Skeletal muscle tissue (tissue), 4 donors: ENCODE results near the gene PCIF1. TPM values are rescaled to one million over a fixed set of nuclear protein-coding genes. Genes with fewer than 3 reads are reported as not detected.
"Not testable (repeated sequence)": the region's sequence is repeated elsewhere in the genome, so short reads cannot be mapped to it uniquely, and the experiment has no call there.

Experiments used
- H3K27ac ChIP-seq: one replicate; pipeline ENCODE4 v1.7.0; 2013; ENCODE audit warnings: mild to moderate bottlenecking, low read depth, low read length, inconsistent platforms
- H3K27me3 ChIP-seq, 3 donors: one replicate each; pipeline ENCODE4 v1.7.0; 2013; ENCODE audit warnings: low read length in 3 of 3; ENCODE audit not compliant: control insufficient read depth in 3 of 3, insufficient read depth in 3 of 3
- H3K36me3 ChIP-seq, 3 donors: one replicate each; pipeline ENCODE4 v1.7.0; 2013; ENCODE audit warnings: low read length in 3 of 3; ENCODE audit not compliant: control insufficient read depth in 3 of 3, insufficient read depth in 3 of 3
- H3K4me1 ChIP-seq, 3 donors: one replicate each; pipeline ENCODE4 v1.7.0; 2013; ENCODE audit warnings: low read length in 3 of 3, mild to moderate bottlenecking in 3 of 3; ENCODE audit not compliant: control insufficient read depth in 3 of 3, insufficient read depth in 3 of 3
- H3K4me3 ChIP-seq, 3 donors: one replicate each; pipeline ENCODE4 v1.7.0; 2013; ENCODE audit warnings: low read length in 3 of 3
- H3K9ac ChIP-seq, 3 donors: one replicate each; pipeline ENCODE4 v1.7.0; 2013; ENCODE audit warnings: low read length in 3 of 3, mild to moderate bottlenecking in 3 of 3, moderate library complexity in 2 of 3, low read depth in 1 of 3
- H3K9me3 ChIP-seq, 3 donors: one replicate each; pipeline ENCODE4 v1.7.0; 2013; ENCODE audit warnings: low read length in 3 of 3; ENCODE audit not compliant: control insufficient read depth in 3 of 3
- total RNA-seq: library from RNA; depleted of rRNA; stranded (reverse); fragments of >200 nt; gene quantifications from one replicate; pipeline ENCODE4 v1.2.3, GENCODE V29; 2014
- donor health status: Osteomylitis.

The PCIF1 gene
- total RNA-seq, 1 donor from 2014 or later = 7.3 TPM

GRCh38 chr20:45924391-45925261 lies 9.9 kb upstream of the PCIF1 start:
- H3K27me3 ChIP-seq = no peaks in the 10 kb centered on the region
- peak overlapping the region in 2 of 3 donors; percentile 45 to 59 for H3K9ac ChIP-seq
- H3K4me3 ChIP-seq = peak overlapping the region in 1 of 3 donors; percentile 29
- H3K36me3 ChIP-seq = no peaks in the 10 kb centered on the region
- H3K27ac ChIP-seq = peak overlapping the region; percentile 64
- H3K9me3 ChIP-seq = no peaks in the 10 kb centered on the region
- peaks cover 27 to 34% (median 30%) of the 10 kb centered on the region in 3 donors for H3K4me1 ChIP-seq

DNA sequence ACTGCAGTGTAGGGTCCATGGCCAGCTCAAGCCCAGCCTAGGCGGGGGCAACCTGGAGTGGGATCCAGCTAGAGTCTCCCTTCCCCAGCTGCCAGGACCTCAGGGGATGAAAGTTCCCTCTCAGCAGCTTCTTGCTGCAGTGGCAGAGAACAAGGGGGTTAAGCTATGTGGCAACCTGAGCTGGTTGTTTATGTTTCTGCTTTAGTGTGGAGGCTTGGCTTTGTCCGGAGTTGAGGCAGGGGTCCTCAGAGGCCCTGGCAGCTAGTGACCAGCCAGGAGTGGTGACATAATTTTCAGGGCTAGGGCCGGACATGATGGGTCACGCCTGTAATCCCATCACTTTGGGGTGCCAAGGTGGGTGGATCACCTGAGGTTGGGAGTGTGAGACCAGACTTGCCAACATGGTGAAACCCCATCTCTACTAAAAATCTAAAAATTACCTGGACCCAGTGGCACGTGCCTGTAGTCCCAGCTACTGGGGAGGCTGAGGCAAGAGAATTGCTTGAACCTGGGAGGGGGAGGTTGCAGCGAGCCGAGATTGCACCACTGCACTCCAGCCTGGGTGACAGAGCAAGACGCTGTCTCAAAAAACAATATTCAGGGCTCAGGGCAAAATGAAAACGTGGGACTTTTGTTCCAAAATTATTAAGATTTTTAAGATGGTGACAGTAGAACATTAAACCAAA lies 8.5 kb upstream of the PCIF1 start:
- H3K9me3 ChIP-seq = no peaks in the 10 kb centered on the region
- H3K9ac ChIP-seq = no peak overlapping the region
- H3K36me3 ChIP-seq = no peaks in the 10 kb centered on the region
- peak overlapping the region; percentile 5 for H3K27ac ChIP-seq
- H3K4me1 ChIP-seq = peaks cover 19 to 25% (median 21%) of the 10 kb centered on the region in 3 donors
- no peak overlapping the region for H3K4me3 ChIP-seq
- no peaks in the 10 kb centered on the region for H3K27me3 ChIP-seq

DNA sequence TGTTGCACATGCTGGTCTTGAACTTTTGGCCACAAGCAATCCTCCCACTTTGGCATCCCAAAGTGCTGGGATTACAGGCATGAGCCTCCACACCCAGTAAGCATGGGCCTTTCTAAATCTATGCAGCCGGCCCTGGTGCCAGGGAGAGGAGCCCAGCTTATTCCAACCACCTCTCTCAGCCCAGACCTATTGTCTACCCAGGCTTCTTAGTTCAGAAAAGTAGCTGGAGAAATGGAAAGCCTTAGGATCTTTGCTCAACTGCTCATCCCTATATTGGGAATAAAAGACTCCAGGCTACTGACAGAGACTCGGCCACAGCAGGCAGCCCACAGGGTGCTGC lies 7.8 kb upstream of the PCIF1 start:
- H3K9me3 ChIP-seq = no peaks in the 10 kb centered on the region
- no peak overlapping the region for H3K27ac ChIP-seq
- no peak overlapping the region for H3K9ac ChIP-seq
- no peak overlapping the region for H3K4me3 ChIP-seq
- H3K4me1 ChIP-seq = peaks cover 16 to 21% (median 21%) of the 10 kb centered on the region in 3 donors
- H3K27me3 ChIP-seq = no peaks in the 10 kb centered on the region
- H3K36me3 ChIP-seq = no peaks in the 10 kb centered on the region

DNA sequence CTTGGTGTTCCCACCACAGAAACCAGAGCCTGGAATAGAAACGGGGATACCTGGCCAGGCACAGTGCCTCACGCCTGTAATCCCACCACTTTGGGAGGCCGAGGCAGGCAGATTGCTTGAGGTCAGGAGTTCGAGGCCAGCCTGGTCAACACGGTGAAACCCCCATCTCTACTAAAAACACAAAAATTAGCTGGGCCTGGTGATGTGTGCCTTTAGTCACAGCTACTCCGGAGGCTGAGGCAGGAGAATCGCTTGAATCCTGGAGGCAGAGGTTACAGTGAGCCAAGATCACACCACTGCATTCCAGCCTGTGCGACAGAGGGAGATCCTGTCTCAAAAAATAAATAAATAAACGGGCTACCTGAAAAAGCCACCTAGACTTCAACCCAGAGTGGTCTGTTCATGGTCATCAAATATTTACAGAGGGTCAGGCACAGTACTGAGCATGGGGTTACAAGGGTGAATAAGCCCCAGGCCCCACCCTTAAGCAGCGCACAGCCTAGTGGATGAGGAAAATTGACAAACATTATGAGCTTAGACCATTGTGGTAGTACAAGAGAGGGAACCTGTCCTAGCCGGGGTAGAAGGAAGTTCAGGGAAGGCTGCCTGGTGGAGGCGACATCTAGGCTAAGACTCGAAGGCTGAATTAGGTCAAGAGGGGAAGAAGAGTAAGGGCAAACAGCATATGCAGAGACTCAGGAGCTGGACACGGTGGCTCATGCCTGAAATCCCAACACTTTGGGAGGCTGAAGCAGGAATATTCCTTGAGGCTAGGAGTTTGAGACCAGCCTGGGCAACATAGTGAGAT lies 7.2 kb upstream of the PCIF1 start:
- no peaks in the 10 kb centered on the region for H3K36me3 ChIP-seq
- H3K9ac ChIP-seq = no peak overlapping the region
- no peak overlapping the region for H3K27ac ChIP-seq
- H3K27me3 ChIP-seq = no peaks in the 10 kb centered on the region
- no peaks in the 10 kb centered on the region for H3K9me3 ChIP-seq
- no peak overlapping the region for H3K4me3 ChIP-seq
- H3K4me1 ChIP-seq = peaks cover 16 to 21% (median 21%) of the 10 kb centered on the region in 3 donors

GRCh38 chr20:45931680-45932079 lies 2.8 kb upstream of the PCIF1 start:
- not testable (repeated sequence) for H3K36me3 ChIP-seq

DNA sequence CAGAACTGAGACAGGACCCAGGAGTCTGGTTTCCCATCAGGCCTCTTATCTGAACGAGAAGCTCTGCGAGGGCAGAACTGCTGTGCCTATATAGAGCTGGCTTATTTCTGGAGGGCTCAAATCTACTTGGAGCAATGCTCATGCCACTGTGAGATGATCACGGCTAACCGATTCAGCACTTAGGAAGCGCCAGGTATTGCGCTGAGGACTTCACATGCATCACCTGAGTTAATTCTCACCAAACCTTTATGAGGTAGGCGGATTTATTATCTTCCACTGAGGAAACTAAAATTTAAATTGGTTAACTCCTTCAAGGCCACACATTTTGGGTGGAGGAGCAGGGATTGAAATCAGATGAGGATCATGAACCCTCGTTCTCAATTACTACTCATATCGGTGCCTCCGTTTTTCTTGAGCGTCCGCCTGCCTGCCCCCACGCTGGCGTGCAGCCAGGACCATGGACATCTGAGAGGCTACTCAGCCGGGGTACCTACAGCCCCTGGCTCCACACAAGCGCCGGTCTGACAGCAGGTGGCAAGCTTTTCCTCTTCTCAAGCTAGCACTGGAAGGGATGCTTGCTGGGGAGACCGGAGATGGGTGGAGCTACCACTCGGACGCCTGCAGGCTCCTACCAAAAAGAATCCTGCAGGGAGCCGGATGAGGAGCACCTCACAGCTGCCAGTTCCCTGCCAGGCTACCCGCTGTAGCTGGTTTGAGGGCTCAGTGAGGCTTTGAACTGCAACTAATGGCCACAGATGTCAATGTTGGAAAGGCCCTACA lies 1.0 kb upstream of the PCIF1 start:
- H3K4me1 ChIP-seq = peaks cover 21 to 37% (median 23%) of the 10 kb centered on the region in 3 donors
- H3K9me3 ChIP-seq = no peaks in the 10 kb centered on the region
- H3K36me3 ChIP-seq = peaks cover 9 to 13% (median 13%) of the 10 kb centered on the region in 3 donors
- peak overlapping the region; percentile 99 to 100 (median 99) for H3K9ac ChIP-seq
- peak overlapping the region; percentile 95 to 100 (median 99) for H3K4me3 ChIP-seq
- H3K27me3 ChIP-seq = no peaks in the 10 kb centered on the region
- peak overlapping the region; percentile 99 for H3K27ac ChIP-seq

More at GRCh38 chr20:45931680-45932079, 2.8 kb upstream of the PCIF1 start:
- H3K27ac ChIP-seq, H3K9ac ChIP-seq, H3K27me3 ChIP-seq, H3K4me3 ChIP-seq, H3K9me3 ChIP-seq: not testable (repeated sequence)
- peaks cover 14 to 25% (median 16%) of the 10 kb centered on the region in 3 donors for H3K4me1 ChIP-seq

DNA sequence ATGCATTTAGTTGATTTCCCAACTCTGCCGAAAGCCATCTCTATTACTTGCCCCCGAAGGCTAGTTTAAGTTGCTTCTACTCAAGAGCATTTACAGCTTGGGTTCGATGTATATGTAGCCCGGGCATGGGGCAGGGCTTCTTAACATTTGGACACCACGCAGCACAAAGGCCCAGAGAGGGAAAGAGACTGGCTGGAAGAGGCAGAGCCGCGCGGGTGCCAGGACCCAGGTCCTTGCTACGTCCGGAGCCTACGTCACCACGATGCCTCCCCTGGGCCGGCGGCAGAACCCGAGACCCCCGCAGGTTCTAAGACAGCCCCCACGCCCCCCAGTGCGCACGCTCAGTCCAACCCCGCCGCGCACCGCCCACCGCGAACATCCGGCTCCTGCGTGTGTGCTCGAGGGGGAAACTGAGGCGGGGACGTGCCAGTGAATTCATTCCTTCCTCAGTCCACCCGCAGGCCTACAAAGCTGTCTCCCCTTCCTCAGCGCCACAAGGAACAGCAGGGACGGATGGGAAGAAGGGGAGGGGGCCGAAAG lies 367 bp upstream of the PCIF1 start:
- Histone ChIP-seq H3K27ac (peak overlapping the region; percentile 99), H3K27me3 (no peaks in the 10 kb centered on the region)

GRCh38 chr20:45935416-45936046 lies 1.0 kb downstream of the PCIF1 start:
- H3K9me3 ChIP-seq = no peaks in the 10 kb centered on the region
- H3K4me3 ChIP-seq = peak overlapping the region; percentile 77 to 100 (median 96)
- no peaks in the 10 kb centered on the region for H3K27me3 ChIP-seq
- H3K27ac ChIP-seq = peak overlapping the region; percentile 99
- peaks cover 30 to 34% (median 34%) of the 10 kb centered on the region in 3 donors for H3K36me3 ChIP-seq
- H3K9ac ChIP-seq = peak overlapping the region; percentile 80 to 99 (median 90)
- H3K4me1 ChIP-seq = peaks cover 21 to 41% (median 23%) of the 10 kb centered on the region in 3 donors

More for the DNA sequence above, 367 bp upstream of the PCIF1 start:
- Histone ChIP-seq H3K36me3 (peaks cover 16 to 20% (median 20%) of the 10 kb centered on the region in 3 donors), H3K9me3 (no peaks in the 10 kb centered on the region), H3K4me3 (peak overlapping the region; percentile 95 to 100 (median 99)), H3K9ac (peak overlapping the region; percentile 99 to 100 (median 99)), H3K4me1 (peaks cover 21 to 41% (median 23%) of the 10 kb centered on the region in 3 donors)
